HG03108 (cell line): ENCODE data around the gene DAB1.
"Not testable (repeated sequence)": the region's sequence is repeated elsewhere in the genome, so short reads cannot be mapped to it uniquely, and the experiment has no call there.

ENCODE experiments used
- ATAC-seq: cut with Tn5 transposase; IDR thresholded peaks from one replicate; pipeline ENCODE4 v1.9.1; 2021; ENCODE audit warnings: moderate library complexity; ENCODE audit not compliant: unreplicated experiment

DAB1 gene

GRCh38 chr1:57232500-57232899 is 191.4 kb downstream of the DAB1 start:
- no peak for ATAC-seq

- ATAC-seq: no peak
These were observed 193.9 kb downstream of the DAB1 start for GRCh38 chr1:57229998-57230397.

- ATAC-seq: no peak
These were observed 194.8 kb downstream of the DAB1 start for GRCh38 chr1:57229076-57229475.

GRCh38 chr1:57222801-57223200 is 201.1 kb downstream of the DAB1 start:
- no peak for ATAC-seq

GRCh38 chr1:57222307-57222706 is 201.6 kb downstream of the DAB1 start:
- ATAC-seq: no peak

- not testable (repeated sequence) for ATAC-seq
These were observed 203.0 kb downstream of the DAB1 start for GRCh38 chr1:57220905-57221304.

- ATAC-seq: no peak
These were observed 205.3 kb downstream of the DAB1 start for GRCh38 chr1:57218487-57219079.

- ATAC-seq: no peak
These were observed 206.0 kb downstream of the DAB1 start for GRCh38 chr1:57217905-57218304.

- ATAC-seq: no peak
These were observed 208.8 kb downstream of the DAB1 start for GRCh38 chr1:57214951-57215575.

- no peak for ATAC-seq
These were observed 213.0 kb downstream of the DAB1 start for GRCh38 chr1:57210881-57211280.

- ATAC-seq: no peak
These were observed 214.4 kb downstream of the DAB1 start for GRCh38 chr1:57209495-57209894.

GRCh38 chr1:57208741-57209302 is 215.0 kb downstream of the DAB1 start:
- no peak for ATAC-seq

GRCh38 chr1:57206038-57206437 is 217.8 kb downstream of the DAB1 start:
- no peak for ATAC-seq

- no peak for ATAC-seq
These were observed 218.7 kb downstream of the DAB1 start for GRCh38 chr1:57204942-57205787.

GRCh38 chr1:57204091-57204490 is 219.8 kb downstream of the DAB1 start:
- ATAC-seq: no peak

GRCh38 chr1:57202241-57202640 is 221.6 kb downstream of the DAB1 start:
- no peak for ATAC-seq

GRCh38 chr1:57198912-57199311 is 224.9 kb downstream of the DAB1 start:
- ATAC-seq: no peak

- ATAC-seq: no peak
These were observed 228.4 kb downstream of the DAB1 start for GRCh38 chr1:57195436-57195941.

- no peak for ATAC-seq
These were observed 231.6 kb downstream of the DAB1 start for GRCh38 chr1:57192222-57192621.

GRCh38 chr1:57190898-57191297 is 233.0 kb downstream of the DAB1 start:
- no peak for ATAC-seq

- no peak for ATAC-seq
These were observed 235.7 kb downstream of the DAB1 start for GRCh38 chr1:57188168-57188567.

- ATAC-seq: no peak
These were observed 237.4 kb downstream of the DAB1 start for GRCh38 chr1:57186455-57186854.
